ENCODE measurements around the gene PCDH10. TPM values are rescaled to one million over a fixed set of nuclear protein-coding genes. Genes with fewer than 3 reads are reported as not detected.

PCDH10 gene
- total RNA-seq, 4 donors from 2014 or later, result 0.27 to 0.83 (median 0.50) TPM

DNA sequence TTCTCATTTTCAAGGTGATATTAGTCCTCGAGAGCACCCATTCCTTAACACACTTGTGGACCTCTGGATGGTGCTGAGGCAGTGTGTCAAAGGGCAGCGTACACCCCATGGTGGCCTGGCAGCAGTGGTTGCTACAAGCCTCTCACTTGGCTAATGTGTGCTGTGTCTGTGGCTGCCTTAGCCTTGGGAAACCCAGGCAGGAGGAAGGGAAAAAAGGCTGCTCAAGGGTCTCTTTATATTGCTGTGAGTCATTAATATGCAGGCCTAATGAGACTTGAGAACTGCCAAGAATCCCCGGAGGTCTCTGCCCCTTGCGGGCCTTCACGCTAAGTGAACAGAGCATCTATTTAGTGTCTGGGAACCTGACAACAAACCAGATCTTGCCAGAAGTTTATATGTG is 7.0 kb downstream of the PCDH10 start:
- no peak overlapping the region for H3K4me3 ChIP-seq
- no peak for TF ChIP-seq POLR2A (IDR thresholded peaks at IDR 0.05)
- TF ChIP-seq, protein P1, sequence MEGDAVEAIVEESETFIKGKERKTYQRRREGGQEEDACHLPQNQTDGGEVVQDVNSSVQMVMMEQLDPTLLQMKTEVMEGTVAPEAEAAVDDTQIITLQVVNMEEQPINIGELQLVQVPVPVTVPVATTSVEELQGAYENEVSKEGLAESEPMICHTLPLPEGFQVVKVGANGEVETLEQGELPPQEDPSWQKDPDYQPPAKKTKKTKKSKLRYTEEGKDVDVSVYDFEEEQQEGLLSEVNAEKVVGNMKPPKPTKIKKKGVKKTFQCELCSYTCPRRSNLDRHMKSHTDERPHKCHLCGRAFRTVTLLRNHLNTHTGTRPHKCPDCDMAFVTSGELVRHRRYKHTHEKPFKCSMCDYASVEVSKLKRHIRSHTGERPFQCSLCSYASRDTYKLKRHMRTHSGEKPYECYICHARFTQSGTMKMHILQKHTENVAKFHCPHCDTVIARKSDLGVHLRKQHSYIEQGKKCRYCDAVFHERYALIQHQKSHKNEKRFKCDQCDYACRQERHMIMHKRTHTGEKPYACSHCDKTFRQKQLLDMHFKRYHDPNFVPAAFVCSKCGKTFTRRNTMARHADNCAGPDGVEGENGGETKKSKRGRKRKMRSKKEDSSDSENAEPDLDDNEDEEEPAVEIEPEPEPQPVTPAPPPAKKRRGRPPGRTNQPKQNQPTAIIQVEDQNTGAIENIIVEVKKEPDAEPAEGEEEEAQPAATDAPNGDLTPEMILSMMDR (IDR thresholded peaks at IDR 0.05), result no peak
- peaks cover 0 to 10% (median 0%) of the 10 kb centered on the region in 4 donors for H3K4me1 ChIP-seq
- H3K9me3 ChIP-seq, result peaks cover 0 to 6% (median 0%) of the 10 kb centered on the region in 4 donors
- no peak for DNase-seq
- no peaks in the 10 kb centered on the region for H3K36me3 ChIP-seq
- peaks cover 0 to 12% of the 10 kb centered on the region in 2 donors for H3K27me3 ChIP-seq
- no peak overlapping the region for H3K27ac ChIP-seq

DNA sequence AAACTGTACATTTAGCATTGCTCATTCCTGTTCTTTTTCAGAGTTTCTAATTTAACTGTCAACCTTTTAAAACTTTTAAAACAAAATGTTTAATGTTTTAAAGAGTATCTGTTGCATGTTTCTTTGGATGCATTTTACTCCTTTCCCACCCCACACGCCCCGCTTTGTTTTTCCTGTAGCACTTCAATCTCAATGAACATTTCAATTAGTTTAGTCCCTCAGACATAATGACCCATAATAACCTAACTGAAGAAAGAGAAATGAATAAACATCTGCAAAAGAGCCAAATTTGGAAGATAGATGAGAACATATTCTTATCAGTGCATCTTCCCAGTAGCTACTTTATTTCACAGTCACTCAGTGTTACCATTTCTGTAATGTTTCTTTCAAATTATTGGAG is 7.5 kb downstream of the PCDH10 start:
- no peak for TF ChIP-seq POLR2A (IDR thresholded peaks at IDR 0.05)
- no peak for DNase-seq
- Histone ChIP-seq H3K9me3 (peaks cover 0 to 2% (median 0%) of the 10 kb centered on the region in 4 donors), H3K4me1 (peaks cover 0 to 6% (median 0%) of the 10 kb centered on the region in 4 donors), H3K36me3 (no peaks in the 10 kb centered on the region), H3K27me3 (peaks cover 0 to 8% of the 10 kb centered on the region in 2 donors), H3K27ac (no peak overlapping the region), H3K4me3 (no peak overlapping the region)

- TF ChIP-seq, protein P1 (IDR thresholded peaks at IDR 0.05), result no peak
- no peaks in the 10 kb centered on the region for H3K36me3 ChIP-seq
- no peak overlapping the region for H3K4me3 ChIP-seq
- no peaks in the 10 kb centered on the region for H3K9me3 ChIP-seq
- no peak for DNase-seq
- H3K4me1 ChIP-seq, result no peaks in the 10 kb centered on the region
- H3K27ac ChIP-seq, result no peak overlapping the region
- H3K27me3 ChIP-seq, result no peaks in the 10 kb centered on the region
Measured at GRCh38 chr4:133157460-133158160, 8.5 kb downstream of the PCDH10 start.

GRCh38 chr4:133160853-133161252 is 11.8 kb downstream of the PCDH10 start:
- H3K27ac ChIP-seq, result no peak overlapping the region
- DNase-seq, result no peak
- TF ChIP-seq, protein P1 (IDR thresholded peaks at IDR 0.05), result no peak
- no peak for TF ChIP-seq POLR2A (IDR thresholded peaks at IDR 0.05)

GRCh38 chr4:133161570-133162295 is 12.6 kb downstream of the PCDH10 start:
- Histone ChIP-seq H3K4me1 (no peaks in the 10 kb centered on the region), H3K9me3 (no peaks in the 10 kb centered on the region), H3K27me3 (no peaks in the 10 kb centered on the region), H3K27ac (no peak overlapping the region), H3K36me3 (no peaks in the 10 kb centered on the region), H3K4me3 (no peak overlapping the region)
- TF ChIP-seq, protein P1 (IDR thresholded peaks at IDR 0.05), result no peak
- TF ChIP-seq POLR2A (IDR thresholded peaks at IDR 0.05), result no peak
- no peak for DNase-seq

More at GRCh38 chr4:133160853-133161252, 11.8 kb downstream of the PCDH10 start:
- no peak overlapping the region for H3K4me3 ChIP-seq
- no peaks in the 10 kb centered on the region for H3K36me3 ChIP-seq
- no peaks in the 10 kb centered on the region for H3K4me1 ChIP-seq
- no peaks in the 10 kb centered on the region for H3K9me3 ChIP-seq
- no peaks in the 10 kb centered on the region for H3K27me3 ChIP-seq

- Histone ChIP-seq H3K27ac (no peak overlapping the region), H3K27me3 (no peaks in the 10 kb centered on the region), H3K9me3 (no peaks in the 10 kb centered on the region), H3K4me1 (no peaks in the 10 kb centered on the region), H3K4me3 (no peak overlapping the region), H3K36me3 (no peaks in the 10 kb centered on the region)
- TF ChIP-seq POLR2A (IDR thresholded peaks at IDR 0.05), result no peak
- TF ChIP-seq, protein P1 (IDR thresholded peaks at IDR 0.05), result no peak
- DNase-seq, result no peak
Measured at GRCh38 chr4:133162941-133163340, 13.8 kb downstream of the PCDH10 start.

Data from Peyer's patch (tissue), 4 donors.